MG63 (cell line): ENCODE measurements around the gene ASIC5. TPM values are rescaled to one million over a fixed set of nuclear protein-coding genes. Genes with fewer than 3 reads are reported as not detected.
"Not testable (repeated sequence)": the region's sequence is repeated elsewhere in the genome, so short reads cannot be mapped to it uniquely, and the experiment has no call there.

Source experiments
- DNase-seq: peaks from one replicate; pipeline ENCODE4 v3.0.0-alpha.2; 2020
- H3K27me3 ChIP-seq: fragments of 250-450 bp; sonication (Bioruptor Pico); 2 replicates; pipeline ENCODE4 v1.5.1; 2020; ENCODE audit warnings: mild to moderate bottlenecking, moderate library complexity
- H3K36me3 ChIP-seq: fragments of 250-450 bp; sonication (Bioruptor Pico); 2 replicates; pipeline ENCODE4 v1.5.1; 2020; ENCODE audit warnings: mild to moderate bottlenecking, moderate library complexity
- H3K4me3 ChIP-seq: fragments of 250-450 bp; sonication (Bioruptor Pico); 2 replicates; pipeline ENCODE4 v1.5.1; 2020; ENCODE audit warnings: mild to moderate bottlenecking, moderate library complexity
- H3K9me3 ChIP-seq: fragments of 250-450 bp; sonication (Bioruptor Pico); 2 replicates; pipeline ENCODE4 v1.5.1; 2020; ENCODE audit warnings: mild to moderate bottlenecking, moderate library complexity
- total RNA-seq: library from RNA; depleted of rRNA; stranded (reverse); fragments of >200 nt; shearing (Covaris generic); gene quantifications from 2 replicates; pipeline ENCODE4 v1.2.3, GENCODE V29; 2014; ENCODE audit warnings: low replicate concordance; rRNA removed

The ASIC5 gene
- total RNA-seq: not detected in 2 replicates

GRCh38 chr4:155866177-155866576, at the start of gene ASIC5:
Gene ASIC5, minus strand, starts transcription at chr4:155866277. Its CDS starts 51 bp downstream, at chr4:155866226.
- Histone ChIP-seq H3K9me3 (no peaks in the 10 kb centered on the region), H3K36me3 (no peaks in the 10 kb centered on the region), H3K27me3 (no peaks in the 10 kb centered on the region), H3K4me3 (no peak within 1 kb of the TSS)
- DNase-seq: no peak

- no peaks in the 10 kb centered on the region for H3K36me3 ChIP-seq
- DNase-seq: no peak
- no peaks in the 10 kb centered on the region for H3K9me3 ChIP-seq
- H3K27me3 ChIP-seq: no peaks in the 10 kb centered on the region
- H3K4me3 ChIP-seq: no peak overlapping the region
Measured at GRCh38 chr4:155914782-155915181, 48.7 kb upstream of the ASIC5 start.

- H3K27me3 ChIP-seq: no peaks in the 10 kb centered on the region
- no peak overlapping the region for H3K4me3 ChIP-seq
- DNase-seq: no peak
Measured at GRCh38 chr4:155911905-155912304, 45.8 kb upstream of the ASIC5 start.

GRCh38 chr4:155909615-155910226, 43.6 kb upstream of the ASIC5 start:
- Histone ChIP-seq H3K9me3 (no peaks in the 10 kb centered on the region), H3K36me3 (no peaks in the 10 kb centered on the region), H3K4me3 (no peak overlapping the region), H3K27me3 (no peaks in the 10 kb centered on the region)
- no peak for DNase-seq

More at GRCh38 chr4:155911905-155912304, 45.8 kb upstream of the ASIC5 start:
- no peaks in the 10 kb centered on the region for H3K36me3 ChIP-seq
- H3K9me3 ChIP-seq: no peaks in the 10 kb centered on the region

GRCh38 chr4:155908187-155909139, 42.4 kb upstream of the ASIC5 start:
- H3K27me3 ChIP-seq: no peaks in the 10 kb centered on the region
- no peaks in the 10 kb centered on the region for H3K9me3 ChIP-seq
- DNase-seq: no peak
- H3K4me3 ChIP-seq: no peak overlapping the region
- H3K36me3 ChIP-seq: no peaks in the 10 kb centered on the region

- no peak for DNase-seq
- no peaks in the 10 kb centered on the region for H3K9me3 ChIP-seq
- H3K4me3 ChIP-seq: no peak overlapping the region
- H3K36me3 ChIP-seq: no peaks in the 10 kb centered on the region
- H3K27me3 ChIP-seq: no peaks in the 10 kb centered on the region
Measured at GRCh38 chr4:155907556-155907955, 41.5 kb upstream of the ASIC5 start.

- Histone ChIP-seq H3K4me3 (no peak overlapping the region), H3K36me3 (no peaks in the 10 kb centered on the region), H3K27me3 (no peaks in the 10 kb centered on the region), H3K9me3 (no peaks in the 10 kb centered on the region)
- DNase-seq: peak; percentile 66
Measured at GRCh38 chr4:155906554-155907247, 40.6 kb upstream of the ASIC5 start.

- no peaks in the 10 kb centered on the region for H3K9me3 ChIP-seq
- no peak for DNase-seq
- H3K36me3 ChIP-seq: no peaks in the 10 kb centered on the region
- no peaks in the 10 kb centered on the region for H3K27me3 ChIP-seq
- H3K4me3 ChIP-seq: no peak overlapping the region
Measured at GRCh38 chr4:155904331-155904730, 38.3 kb upstream of the ASIC5 start.

GRCh38 chr4:155903453-155903852, 37.4 kb upstream of the ASIC5 start, which contains the start of gene TDO2:
Gene TDO2, plus strand, starts transcription at chr4:155903696. Its CDS starts 63 bp downstream, at chr4:155903759.
- no peaks in the 10 kb centered on the region for H3K9me3 ChIP-seq
- no peaks in the 10 kb centered on the region for H3K36me3 ChIP-seq
- DNase-seq: no peak
- no peak within 1 kb of the TSS for H3K4me3 ChIP-seq
- no peaks in the 10 kb centered on the region for H3K27me3 ChIP-seq

- H3K4me3 ChIP-seq: no peak overlapping the region
- DNase-seq: no peak
- no peaks in the 10 kb centered on the region for H3K27me3 ChIP-seq
- H3K9me3 ChIP-seq: no peaks in the 10 kb centered on the region
- H3K36me3 ChIP-seq: no peaks in the 10 kb centered on the region
Measured at GRCh38 chr4:155901013-155901412, 34.9 kb upstream of the ASIC5 start.

GRCh38 chr4:155900381-155900780, 34.3 kb upstream of the ASIC5 start:
- peak; percentile 4 for DNase-seq
- Histone ChIP-seq H3K27me3 (no peaks in the 10 kb centered on the region), H3K9me3 (no peaks in the 10 kb centered on the region), H3K4me3 (no peak overlapping the region), H3K36me3 (no peaks in the 10 kb centered on the region)

GRCh38 chr4:155899891-155900290, 33.8 kb upstream of the ASIC5 start:
- H3K9me3 ChIP-seq: no peaks in the 10 kb centered on the region
- no peak for DNase-seq
- no peaks in the 10 kb centered on the region for H3K27me3 ChIP-seq
- H3K4me3 ChIP-seq: no peak overlapping the region
- no peaks in the 10 kb centered on the region for H3K36me3 ChIP-seq

- DNase-seq, H3K4me3 ChIP-seq, H3K27me3 ChIP-seq, H3K36me3 ChIP-seq, H3K9me3 ChIP-seq: not testable (repeated sequence)
Measured at GRCh38 chr4:155898371-155898770, 32.3 kb upstream of the ASIC5 start.

GRCh38 chr4:155891058-155891457, 25.0 kb upstream of the ASIC5 start:
- H3K9me3 ChIP-seq: no peaks in the 10 kb centered on the region
- H3K27me3 ChIP-seq: no peaks in the 10 kb centered on the region
- no peak overlapping the region for H3K4me3 ChIP-seq
- H3K36me3 ChIP-seq: no peaks in the 10 kb centered on the region
- DNase-seq: no peak

- H3K36me3 ChIP-seq: no peaks in the 10 kb centered on the region
- H3K4me3 ChIP-seq: no peak overlapping the region
- DNase-seq: no peak
- H3K9me3 ChIP-seq: no peaks in the 10 kb centered on the region
- no peaks in the 10 kb centered on the region for H3K27me3 ChIP-seq
Measured at GRCh38 chr4:155889946-155890345, 23.9 kb upstream of the ASIC5 start.

- H3K9me3 ChIP-seq: no peaks in the 10 kb centered on the region
- H3K36me3 ChIP-seq: no peaks in the 10 kb centered on the region
- DNase-seq: peak; percentile 56
- no peak overlapping the region for H3K4me3 ChIP-seq
- H3K27me3 ChIP-seq: no peaks in the 10 kb centered on the region
Measured at GRCh38 chr4:155889031-155889793, 23.1 kb upstream of the ASIC5 start.
